ENCODE measurements around the gene BATF.

The BATF gene

GRCh38 chr14:75482366-75482765 lies 39.9 kb upstream of the BATF start:
- Histone ChIP-seq H3K9me3 (no peaks in the 10 kb centered on the region), H3K27ac (no peak overlapping the region), H3K4me3 (ENCODE audit: low read depth in 1 of 2, low read length in 1 of 2) (no peak overlapping the region), H3K27me3 (no peaks in the 10 kb centered on the region), H3K36me3 (peaks cover 4% of the 10 kb centered on the region), H3K4me1 (ENCODE audit: control insufficient read depth in 1 of 2, insufficient read depth in 1 of 2, low read depth in 1 of 2, low read length in 1 of 2) (no peaks in the 10 kb centered on the region)
- no peak for TF ChIP-seq CTCF (IDR thresholded peaks at IDR 0.05)

- no peak for TF ChIP-seq CTCF (IDR thresholded peaks at IDR 0.05)
- Histone ChIP-seq H3K4me3 (ENCODE audit: low read depth in 1 of 2, low read length in 1 of 2) (no peak overlapping the region), H3K27me3 (no peaks in the 10 kb centered on the region), H3K9me3 (no peaks in the 10 kb centered on the region), H3K36me3 (no peaks in the 10 kb centered on the region), H3K27ac (peak overlapping the region; percentile 53), H3K4me1 (ENCODE audit: control insufficient read depth in 1 of 2, insufficient read depth in 1 of 2, low read depth in 1 of 2, low read length in 1 of 2) (peaks cover 3 to 4% of the 10 kb centered on the region in 2 experiments)
These were observed 37.4 kb upstream of the BATF start for GRCh38 chr14:75484711-75485429.

GRCh38 chr14:75486318-75486717 lies 36.0 kb upstream of the BATF start:
- H3K4me3 ChIP-seq (ENCODE audit: low read depth in 1 of 2, low read length in 1 of 2) = no peak overlapping the region
- TF ChIP-seq CTCF (IDR thresholded peaks at IDR 0.05) = no peak
- H3K9me3 ChIP-seq = no peaks in the 10 kb centered on the region
- no peaks in the 10 kb centered on the region for H3K27me3 ChIP-seq
- H3K4me1 ChIP-seq (ENCODE audit: control insufficient read depth in 1 of 2, insufficient read depth in 1 of 2, low read depth in 1 of 2, low read length in 1 of 2) = peaks cover 3 to 4% of the 10 kb centered on the region in 2 experiments
- no peak overlapping the region for H3K27ac ChIP-seq
- H3K36me3 ChIP-seq = no peaks in the 10 kb centered on the region

GRCh38 chr14:75487155-75487671 lies 35.1 kb upstream of the BATF start:
- no peak overlapping the region for H3K27ac ChIP-seq
- no peaks in the 10 kb centered on the region for H3K27me3 ChIP-seq
- H3K4me1 ChIP-seq (ENCODE audit: control insufficient read depth in 1 of 2, insufficient read depth in 1 of 2, low read depth in 1 of 2, low read length in 1 of 2) = peaks cover 3 to 4% of the 10 kb centered on the region in 2 experiments
- H3K9me3 ChIP-seq = no peaks in the 10 kb centered on the region
- no peak overlapping the region for H3K4me3 ChIP-seq (ENCODE audit: low read depth in 1 of 2, low read length in 1 of 2)
- no peak for TF ChIP-seq CTCF (IDR thresholded peaks at IDR 0.05)
- no peaks in the 10 kb centered on the region for H3K36me3 ChIP-seq

- no peak for TF ChIP-seq CTCF (IDR thresholded peaks at IDR 0.05)
- Histone ChIP-seq H3K4me1 (ENCODE audit: control insufficient read depth in 1 of 2, insufficient read depth in 1 of 2, low read depth in 1 of 2, low read length in 1 of 2) (peaks cover 3 to 4% of the 10 kb centered on the region in 2 experiments), H3K27me3 (no peaks in the 10 kb centered on the region), H3K9me3 (no peaks in the 10 kb centered on the region), H3K36me3 (no peaks in the 10 kb centered on the region), H3K4me3 (ENCODE audit: low read depth in 1 of 2, low read length in 1 of 2) (no peak overlapping the region), H3K27ac (no peak overlapping the region)
These were observed 32.8 kb upstream of the BATF start for GRCh38 chr14:75489480-75489837.
